Activated naive CD4-positive, alpha-beta T cell treated with anti-CD3 and anti-CD28 coated beads, Interleukin-2, amount 50 U/mL, for 24 hours (primary cell): ENCODE results near the gene ELF4.
"Not testable (repeated sequence)": the region's sequence is repeated elsewhere in the genome, so short reads cannot be mapped to it uniquely, and the experiment has no call there.

ENCODE experiments used
- H3K27ac Mint-ChIP-seq: one replicate; pipeline ENCODE4 v1.8.0; 2021; ENCODE audit warnings: mild to moderate bottlenecking, mixed read lengths
- H3K27me3 Mint-ChIP-seq: one replicate; pipeline ENCODE4 v1.8.0; 2021; ENCODE audit warnings: mixed read lengths
- H3K36me3 Mint-ChIP-seq: one replicate; pipeline ENCODE4 v1.8.0; 2021; ENCODE audit warnings: mixed read lengths
- H3K4me1 Mint-ChIP-seq: one replicate; pipeline ENCODE4 v1.8.0; 2021; ENCODE audit warnings: mixed read lengths
- H3K4me3 Mint-ChIP-seq: one replicate; pipeline ENCODE4 v1.8.0; 2021; ENCODE audit warnings: mild to moderate bottlenecking, mixed read lengths
- H3K9me3 Mint-ChIP-seq: one replicate; pipeline ENCODE4 v1.8.0; 2021; ENCODE audit warnings: mixed read lengths

The ELF4 gene

DNA sequence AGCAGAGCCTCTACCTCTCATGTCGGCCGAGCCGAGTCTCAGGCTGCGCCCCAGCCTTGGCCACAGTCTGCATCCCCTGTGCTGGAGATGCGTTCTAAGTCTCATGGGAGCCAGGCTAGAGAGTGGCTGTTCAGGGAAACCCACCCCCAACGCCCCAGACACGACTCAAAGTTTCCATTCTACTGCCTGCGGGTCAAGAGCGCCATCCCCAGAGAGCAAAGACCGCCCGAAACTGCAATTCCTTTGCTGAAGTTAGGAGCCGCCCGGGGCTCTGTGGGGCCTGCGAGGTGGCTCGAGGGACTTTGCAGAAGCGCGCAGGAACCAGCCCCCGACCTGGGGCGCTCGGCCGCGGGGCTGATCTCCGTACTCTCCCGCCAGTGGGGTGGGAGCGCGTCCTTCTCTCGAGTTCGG, 10.0 kb upstream of the ELF4 start:
- peaks cover 7% of the 10 kb centered on the region for H3K4me1 Mint-ChIP-seq
- H3K36me3 Mint-ChIP-seq = peaks cover 2% of the 10 kb centered on the region
- H3K27me3 Mint-ChIP-seq = no peaks in the 10 kb centered on the region
- H3K9me3 Mint-ChIP-seq = no peaks in the 10 kb centered on the region
- peak overlapping the region; percentile 59 for H3K4me3 Mint-ChIP-seq
- H3K27ac Mint-ChIP-seq = no peak overlapping the region

GRCh38 chrX:130119312-130119898, 9.1 kb upstream of the ELF4 start:
- no peak overlapping the region for H3K27ac Mint-ChIP-seq
- no peaks in the 10 kb centered on the region for H3K9me3 Mint-ChIP-seq
- peaks cover 7% of the 10 kb centered on the region for H3K4me1 Mint-ChIP-seq
- H3K4me3 Mint-ChIP-seq = no peak overlapping the region
- H3K36me3 Mint-ChIP-seq = peaks cover 2% of the 10 kb centered on the region
- H3K27me3 Mint-ChIP-seq = no peaks in the 10 kb centered on the region

DNA sequence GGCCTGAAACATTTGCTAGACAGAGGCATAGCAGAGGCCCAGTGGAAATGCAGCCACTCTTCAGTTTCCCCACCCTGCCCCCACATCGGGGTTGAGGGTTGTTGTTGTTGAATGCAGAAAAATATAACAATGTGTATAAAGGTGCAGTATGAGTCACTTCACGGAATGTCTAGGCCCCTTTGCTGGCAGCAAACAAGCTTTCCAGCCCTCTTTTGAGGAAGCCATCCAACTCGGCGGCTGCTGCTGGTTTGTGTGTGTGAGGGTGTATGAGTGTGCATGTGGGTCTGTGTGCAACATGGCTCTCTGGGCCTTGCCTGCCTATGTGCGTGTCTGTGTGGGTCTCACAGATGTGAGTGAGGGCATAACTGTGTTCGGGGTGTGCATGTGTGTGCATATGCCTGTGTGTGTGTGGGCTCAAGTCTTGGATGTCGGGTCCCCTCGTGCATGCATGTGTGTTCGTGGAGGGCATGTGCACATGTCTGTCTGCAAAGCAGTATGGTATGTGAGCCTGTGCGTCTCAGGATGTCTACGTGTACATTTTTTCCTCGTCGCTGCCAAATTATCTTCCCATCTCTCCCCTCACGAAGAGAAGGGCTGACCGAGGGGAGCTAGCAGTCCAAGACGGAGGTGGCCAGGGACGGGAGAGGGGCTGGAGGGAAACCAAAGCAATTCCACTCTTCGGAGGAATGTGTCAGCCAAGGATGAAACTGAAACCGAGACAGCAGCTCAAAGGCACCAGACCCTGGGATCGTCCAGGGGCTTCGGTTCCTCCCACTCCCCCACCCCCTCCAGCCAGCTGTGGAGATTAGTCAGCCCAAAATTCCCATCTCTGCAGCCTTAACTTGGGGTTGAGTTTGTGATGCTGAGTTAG, 8.4 kb upstream of the ELF4 start:
- Mint-ChIP-seq H3K27ac (no peak overlapping the region), H3K9me3 (no peaks in the 10 kb centered on the region), H3K4me3 (no peak overlapping the region), H3K27me3 (no peaks in the 10 kb centered on the region), H3K4me1 (peaks cover 7% of the 10 kb centered on the region), H3K36me3 (peaks cover 2% of the 10 kb centered on the region)

DNA sequence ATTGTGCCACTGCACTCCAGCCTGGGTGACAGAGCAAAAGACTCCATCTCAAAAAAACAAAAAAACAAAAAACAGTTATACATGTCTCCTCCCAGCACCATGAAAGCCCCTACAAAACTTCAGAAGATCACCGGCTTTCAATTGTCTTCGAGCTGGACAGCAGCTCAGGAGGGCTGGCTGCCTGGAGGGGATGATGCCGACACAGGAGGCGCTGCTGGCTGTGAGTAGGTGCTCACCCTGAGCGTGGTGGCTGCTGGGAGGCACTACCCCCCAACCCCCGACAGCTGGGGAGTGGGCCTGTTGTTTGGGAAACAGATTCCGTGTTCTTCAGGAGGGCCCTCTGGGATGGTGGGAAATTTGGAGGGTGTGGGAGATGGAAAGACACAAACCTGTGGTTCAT, 6.9 kb upstream of the ELF4 start:
- no peak overlapping the region for H3K27ac Mint-ChIP-seq
- H3K9me3 Mint-ChIP-seq = no peaks in the 10 kb centered on the region
- H3K4me1 Mint-ChIP-seq = peaks cover 7% of the 10 kb centered on the region
- H3K27me3 Mint-ChIP-seq = no peaks in the 10 kb centered on the region
- no peaks in the 10 kb centered on the region for H3K36me3 Mint-ChIP-seq
- no peak overlapping the region for H3K4me3 Mint-ChIP-seq

DNA sequence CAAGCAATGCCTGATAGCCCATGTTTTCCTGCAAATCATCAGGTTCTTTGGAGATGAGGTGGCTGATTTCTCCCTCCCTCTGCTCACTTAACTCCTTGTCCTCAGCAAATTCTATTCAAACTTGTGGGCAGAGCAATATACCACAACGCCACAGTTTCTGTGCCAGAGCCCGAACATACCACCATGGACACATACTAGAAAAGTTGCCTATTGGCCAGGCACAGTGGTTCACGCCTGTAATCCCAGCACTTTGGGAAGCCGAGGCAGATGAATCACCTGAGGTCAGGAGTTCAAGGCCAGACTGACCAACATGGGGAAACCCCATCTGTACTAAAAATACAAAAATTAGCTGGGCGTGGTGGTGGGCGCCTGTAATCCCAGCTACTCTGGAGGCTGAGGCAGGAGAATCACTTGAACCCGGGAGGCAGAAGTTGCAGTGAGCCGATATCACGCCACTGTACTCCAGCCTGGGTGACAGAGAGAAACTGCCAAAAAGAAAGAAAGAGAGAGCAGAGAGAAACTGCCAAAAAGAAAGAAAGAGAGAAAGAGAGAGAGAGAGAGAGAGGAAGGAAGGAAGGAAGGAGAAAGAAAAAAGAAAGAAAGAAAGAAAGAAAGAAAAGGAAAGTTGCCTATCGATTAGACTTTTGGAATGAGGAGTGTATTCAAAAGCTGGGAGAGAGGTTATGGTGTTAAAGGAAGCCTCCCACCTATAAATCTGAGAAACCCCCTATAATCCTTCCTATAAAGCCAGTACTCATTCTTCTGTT, 5.0 kb upstream of the ELF4 start:
- not testable (repeated sequence) for H3K4me1 Mint-ChIP-seq, H3K27ac Mint-ChIP-seq, H3K27me3 Mint-ChIP-seq, H3K4me3 Mint-ChIP-seq, H3K36me3 Mint-ChIP-seq, H3K9me3 Mint-ChIP-seq

DNA sequence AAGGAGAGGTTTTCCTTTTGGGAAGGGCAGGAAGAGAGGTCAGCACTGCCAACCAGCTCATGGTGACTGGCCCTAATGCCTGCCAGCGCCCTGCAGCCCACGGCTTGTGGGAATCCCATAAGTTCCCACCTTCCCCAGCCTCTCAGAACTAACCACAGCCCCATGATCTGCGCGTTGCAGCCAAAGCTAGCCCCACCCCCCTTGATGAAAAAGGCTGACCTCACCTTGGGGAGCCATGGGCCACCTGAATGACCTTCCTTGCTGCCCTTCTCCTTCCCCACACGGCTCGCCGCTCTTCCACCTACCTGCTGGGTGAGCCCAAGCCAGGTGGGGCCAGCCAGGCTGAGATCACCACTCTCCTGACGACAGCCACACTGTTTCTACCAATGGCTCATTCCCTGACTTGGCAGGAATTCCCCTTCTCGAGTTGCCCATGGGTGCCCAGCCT, 3.9 kb upstream of the ELF4 start:
- no peaks in the 10 kb centered on the region for H3K36me3 Mint-ChIP-seq
- no peaks in the 10 kb centered on the region for H3K27me3 Mint-ChIP-seq
- no peak overlapping the region for H3K4me3 Mint-ChIP-seq
- peak overlapping the region; percentile 17 for H3K27ac Mint-ChIP-seq
- peaks cover 5% of the 10 kb centered on the region for H3K4me1 Mint-ChIP-seq
- H3K9me3 Mint-ChIP-seq = no peaks in the 10 kb centered on the region

GRCh38 chrX:130111220-130112154, 1.2 kb upstream of the ELF4 start:
- Mint-ChIP-seq H3K27me3 (no peaks in the 10 kb centered on the region), H3K27ac (no peak overlapping the region), H3K4me3 (peak overlapping the region; percentile 68), H3K9me3 (no peaks in the 10 kb centered on the region), H3K36me3 (no peaks in the 10 kb centered on the region), H3K4me1 (peaks cover 27% of the 10 kb centered on the region)

DNA sequence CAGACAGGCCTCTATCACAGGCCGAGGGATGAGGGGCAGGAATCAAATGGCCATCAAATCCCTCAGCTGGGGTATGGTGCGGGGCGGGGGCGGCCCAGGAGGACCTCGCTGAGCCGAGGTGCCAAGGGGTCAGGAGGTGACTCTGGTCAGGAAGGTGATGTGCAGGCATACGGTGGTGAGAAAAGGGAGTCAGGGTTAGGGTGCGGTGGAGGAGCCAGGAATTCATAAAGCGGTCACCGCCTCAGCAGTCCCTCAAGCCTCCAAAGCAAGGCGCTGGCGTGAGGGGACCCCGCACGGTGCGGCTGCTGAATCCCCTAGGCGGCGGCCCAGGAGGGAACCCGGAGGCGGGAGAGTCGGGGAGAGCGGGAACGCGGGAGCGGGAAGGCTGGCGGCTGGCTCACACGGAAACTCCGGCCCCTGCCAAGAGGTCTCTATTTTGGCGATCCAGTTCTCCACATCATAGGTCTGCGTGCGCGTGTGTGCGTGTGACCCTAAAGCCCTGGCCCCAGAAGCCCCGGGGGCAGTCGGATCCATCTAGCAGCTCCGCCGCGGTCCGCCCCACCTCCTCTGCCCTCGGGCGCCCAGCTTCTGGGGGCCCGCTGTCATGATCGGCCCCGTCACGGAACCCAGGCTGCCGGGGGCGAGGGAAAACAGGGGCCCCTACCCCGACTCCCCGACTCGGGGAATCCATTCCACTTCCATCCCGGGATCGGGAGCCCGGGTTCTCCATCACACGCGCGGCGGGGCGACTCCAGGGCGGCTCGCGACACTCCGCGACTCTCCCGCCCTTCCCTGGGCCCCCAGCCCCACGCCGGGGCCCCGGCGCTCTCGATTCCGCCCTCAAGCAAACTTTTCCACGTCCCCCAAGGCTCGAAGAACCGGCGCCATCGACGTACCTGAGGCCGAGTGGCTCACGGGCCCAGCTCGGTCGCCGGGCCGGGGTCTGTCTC, 593 bp downstream of the ELF4 start:
- peaks cover 37% of the 10 kb centered on the region for H3K4me1 Mint-ChIP-seq
- H3K27me3 Mint-ChIP-seq = no peaks in the 10 kb centered on the region
- H3K4me3 Mint-ChIP-seq = peak overlapping the region; percentile 92
- H3K27ac Mint-ChIP-seq = peak overlapping the region; percentile 95
- no peaks in the 10 kb centered on the region for H3K9me3 Mint-ChIP-seq
- H3K36me3 Mint-ChIP-seq = no peaks in the 10 kb centered on the region

DNA sequence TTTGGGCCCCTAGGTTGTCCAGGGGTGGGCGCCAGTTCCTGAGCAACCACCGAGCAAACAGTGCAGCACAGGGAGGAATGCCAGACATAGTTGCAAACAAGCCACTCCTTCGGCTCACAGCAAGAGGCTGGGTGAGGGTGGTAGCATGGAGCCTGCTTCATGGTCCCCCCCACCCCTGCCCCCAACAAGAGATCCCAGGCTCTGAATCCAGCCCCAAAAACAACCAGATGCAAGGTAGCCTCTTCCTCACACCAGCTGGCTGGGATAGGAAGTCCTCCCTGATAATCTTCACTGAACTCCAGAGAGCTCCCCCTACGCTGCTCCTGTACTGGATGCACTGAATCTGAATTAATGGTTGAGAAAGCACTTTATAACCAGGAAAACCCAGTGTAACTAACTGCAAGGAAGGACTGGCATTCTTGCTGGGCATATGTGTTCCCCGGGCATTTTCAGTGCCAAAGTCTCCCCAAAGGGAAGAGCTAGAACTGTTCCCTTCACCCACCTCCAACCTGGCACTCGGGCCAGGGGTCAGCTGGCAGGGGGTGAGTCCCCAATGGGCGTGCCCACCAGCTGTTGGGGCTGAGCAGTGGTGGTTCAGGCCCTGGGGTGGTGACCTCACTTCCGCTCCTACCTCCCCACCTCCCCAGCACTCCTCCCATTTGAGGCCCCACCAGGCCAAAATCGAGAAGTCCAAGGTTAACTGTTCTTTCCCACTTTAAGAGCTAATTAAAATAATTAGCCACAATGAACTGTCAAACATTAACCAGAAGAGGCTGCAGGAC, 1.5 kb downstream of the ELF4 start:
- peaks cover 46% of the 10 kb centered on the region for H3K4me1 Mint-ChIP-seq
- H3K36me3 Mint-ChIP-seq = no peaks in the 10 kb centered on the region
- H3K9me3 Mint-ChIP-seq = no peaks in the 10 kb centered on the region
- H3K27ac Mint-ChIP-seq = peak overlapping the region; percentile 95
- peak overlapping the region; percentile 92 for H3K4me3 Mint-ChIP-seq
- no peaks in the 10 kb centered on the region for H3K27me3 Mint-ChIP-seq

DNA sequence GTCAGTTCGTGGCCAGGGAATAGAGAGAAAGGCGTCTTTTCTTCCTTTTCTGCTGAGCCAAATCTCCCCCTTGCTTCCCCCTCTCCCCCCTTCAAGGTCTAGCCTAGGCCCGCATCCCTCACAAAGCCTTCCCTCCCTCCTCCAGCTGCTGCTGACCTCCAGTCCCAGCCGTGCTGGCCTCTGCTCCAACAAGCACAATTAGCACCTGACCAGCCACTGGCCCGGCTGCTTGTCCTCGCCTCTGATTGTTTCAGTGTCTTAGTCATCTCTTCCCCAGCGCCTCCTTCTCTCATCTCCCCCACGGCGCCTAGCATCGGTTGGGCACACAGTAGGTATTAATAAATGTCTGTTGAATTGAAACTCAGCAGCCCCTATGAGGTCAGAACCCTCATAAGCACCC, 4.2 kb downstream of the ELF4 start:
- no peaks in the 10 kb centered on the region for H3K36me3 Mint-ChIP-seq
- H3K27ac Mint-ChIP-seq = no peak overlapping the region
- H3K27me3 Mint-ChIP-seq = no peaks in the 10 kb centered on the region
- H3K4me3 Mint-ChIP-seq = peak overlapping the region; percentile 11
- peaks cover 64% of the 10 kb centered on the region for H3K4me1 Mint-ChIP-seq
- no peaks in the 10 kb centered on the region for H3K9me3 Mint-ChIP-seq

- Mint-ChIP-seq H3K36me3 (no peaks in the 10 kb centered on the region), H3K27me3 (no peaks in the 10 kb centered on the region), H3K4me3 (no peak overlapping the region), H3K4me1 (peaks cover 72% of the 10 kb centered on the region), H3K27ac (no peak overlapping the region), H3K9me3 (no peaks in the 10 kb centered on the region)
Measured at GRCh38 chrX:130105244-130105643, 5.1 kb downstream of the ELF4 start.

GRCh38 chrX:130103605-130104004, 6.7 kb downstream of the ELF4 start:
- peaks cover 79% of the 10 kb centered on the region for H3K4me1 Mint-ChIP-seq
- no peak overlapping the region for H3K4me3 Mint-ChIP-seq
- no peaks in the 10 kb centered on the region for H3K27me3 Mint-ChIP-seq
- no peaks in the 10 kb centered on the region for H3K9me3 Mint-ChIP-seq
- H3K27ac Mint-ChIP-seq = no peak overlapping the region
- H3K36me3 Mint-ChIP-seq = no peaks in the 10 kb centered on the region

- H3K9me3 Mint-ChIP-seq = no peaks in the 10 kb centered on the region
- H3K27ac Mint-ChIP-seq = peak overlapping the region; percentile 68
- H3K27me3 Mint-ChIP-seq = no peaks in the 10 kb centered on the region
- H3K4me1 Mint-ChIP-seq = peaks cover 74% of the 10 kb centered on the region
- no peaks in the 10 kb centered on the region for H3K36me3 Mint-ChIP-seq
- H3K4me3 Mint-ChIP-seq = no peak overlapping the region
Measured at GRCh38 chrX:130100180-130100579, 10.1 kb downstream of the ELF4 start.

- H3K36me3 Mint-ChIP-seq = no peaks in the 10 kb centered on the region
- H3K4me1 Mint-ChIP-seq = peaks cover 65% of the 10 kb centered on the region
- H3K9me3 Mint-ChIP-seq = no peaks in the 10 kb centered on the region
- peak overlapping the region; percentile 65 for H3K4me3 Mint-ChIP-seq
- no peaks in the 10 kb centered on the region for H3K27me3 Mint-ChIP-seq
- peak overlapping the region; percentile 70 for H3K27ac Mint-ChIP-seq
Measured at GRCh38 chrX:130098210-130098552, 12.1 kb downstream of the ELF4 start.
